Measurements from ENCODE around the gene RXRB. TPM values are rescaled to one million over a fixed set of nuclear protein-coding genes. Genes with fewer than 3 reads are reported as not detected.

RXRB gene
- total and polyA plus RNA-seq, 8 donors = 20.1 to 68.3 (median 24.6) TPM

GRCh38 chr6:33216117-33216649, 15.7 kb upstream of the RXRB start:
- H3K4me3 ChIP-seq = no peak overlapping the region
- H3K4me1 ChIP-seq = peaks cover 0 to 5% (median 5%) of the 10 kb centered on the region in 3 donors
- H3K36me3 ChIP-seq = no peaks in the 10 kb centered on the region
- ATAC-seq = no peak
- H3K27ac ChIP-seq = no peak overlapping the region
- intact Hi-C loops (cut with DNase I) = no loop called here
- DNase-seq = no peak
- TF ChIP-seq CTCF (IDR thresholded peaks at IDR 0.05) = no peak
- H3K9me3 ChIP-seq = no peaks in the 10 kb centered on the region
- H3K27me3 ChIP-seq = no peaks in the 10 kb centered on the region
- WGBS, 2 donors = 87 to 89% methylated on average over 4 of the region's 4 CpGs
- FAIRE-seq = no peak

- Histone ChIP-seq H3K4me3 (no peak overlapping the region), H3K4me1 (peaks cover 0 to 5% (median 5%) of the 10 kb centered on the region in 3 donors), H3K36me3 (peaks cover 0 to 2% (median 0%) of the 10 kb centered on the region in 3 donors), H3K27ac (no peak overlapping the region), H3K9me3 (no peaks in the 10 kb centered on the region), H3K27me3 (no peaks in the 10 kb centered on the region)
- peak in 1 of 6 donors; percentile 46 for DNase-seq
- WGBS, 2 donors = 74 to 80% methylated on average over 9 of the region's 9 CpGs
- ATAC-seq = no peak
- no peak for TF ChIP-seq CTCF (IDR thresholded peaks at IDR 0.05)
- FAIRE-seq = no peak
- intact Hi-C loops (cut with DNase I) = no loop called here
Observed at GRCh38 chr6:33215271-33216116, 15.0 kb upstream of the RXRB start.

GRCh38 chr6:33213989-33214335, 13.5 kb upstream of the RXRB start:
- FAIRE-seq (no peak), ATAC-seq (peak in 2 of 4 donors; percentile 2 to 11), DNase-seq (peak in 1 of 6 donors; percentile 23)
- no peaks in the 10 kb centered on the region for H3K9me3 ChIP-seq
- intact Hi-C loops (cut with DNase I) = no loop called here
- H3K27me3 ChIP-seq = no peaks in the 10 kb centered on the region
- no peak overlapping the region for H3K27ac ChIP-seq
- H3K36me3 ChIP-seq = peaks cover 0 to 10% (median 0%) of the 10 kb centered on the region in 3 donors
- H3K4me1 ChIP-seq = peaks cover 0 to 5% (median 5%) of the 10 kb centered on the region in 3 donors
- TF ChIP-seq CTCF (IDR thresholded peaks at IDR 0.05) = no peak
- peak overlapping the region in 1 of 4 donors; percentile 26 for H3K4me3 ChIP-seq
- 29 to 30% methylated on average over 8 to 9 of the region's 9 CpGs for WGBS, 2 donors

- peak; percentile 30 to 64 (median 42) for ATAC-seq
- intact Hi-C loops (cut with DNase I) = no loop called here
- Histone ChIP-seq H3K4me3 (peak overlapping the region; percentile 23 to 55 (median 26)), H3K27ac (no peak overlapping the region), H3K4me1 (peaks cover 0 to 5% (median 5%) of the 10 kb centered on the region in 3 donors), H3K27me3 (no peaks in the 10 kb centered on the region), H3K36me3 (peaks cover 0 to 10% (median 0%) of the 10 kb centered on the region in 3 donors), H3K9me3 (no peaks in the 10 kb centered on the region)
- 0 to 1% methylated on average over 40 to 43 of the region's 43 CpGs for WGBS, 2 donors
- peak in 5 of 6 donors; percentile 26 to 80 (median 48) for DNase-seq
- no peak for FAIRE-seq
- TF ChIP-seq CTCF (IDR thresholded peaks at IDR 0.05) = no peak
Observed at GRCh38 chr6:33213166-33213988, 12.9 kb upstream of the RXRB start.
